ENCODE data around the gene ADTRP. TPM values are rescaled to one million over a fixed set of nuclear protein-coding genes. Genes with fewer than 3 reads are reported as not detected.

Gene ADTRP
- total RNA-seq, 3 donors from 2014 or later (not counting 1 experiment from before 2014, with no cell fraction given): 1.1 to 1.5 TPM; not detected in 1

GRCh38 chr6:11785774-11786579, 7.4 kb upstream of the ADTRP start:
- H3K27me3 ChIP-seq (ENCODE audit: control insufficient read depth, insufficient read depth, low read length): no peaks in the 10 kb centered on the region
- TF ChIP-seq, protein P1, sequence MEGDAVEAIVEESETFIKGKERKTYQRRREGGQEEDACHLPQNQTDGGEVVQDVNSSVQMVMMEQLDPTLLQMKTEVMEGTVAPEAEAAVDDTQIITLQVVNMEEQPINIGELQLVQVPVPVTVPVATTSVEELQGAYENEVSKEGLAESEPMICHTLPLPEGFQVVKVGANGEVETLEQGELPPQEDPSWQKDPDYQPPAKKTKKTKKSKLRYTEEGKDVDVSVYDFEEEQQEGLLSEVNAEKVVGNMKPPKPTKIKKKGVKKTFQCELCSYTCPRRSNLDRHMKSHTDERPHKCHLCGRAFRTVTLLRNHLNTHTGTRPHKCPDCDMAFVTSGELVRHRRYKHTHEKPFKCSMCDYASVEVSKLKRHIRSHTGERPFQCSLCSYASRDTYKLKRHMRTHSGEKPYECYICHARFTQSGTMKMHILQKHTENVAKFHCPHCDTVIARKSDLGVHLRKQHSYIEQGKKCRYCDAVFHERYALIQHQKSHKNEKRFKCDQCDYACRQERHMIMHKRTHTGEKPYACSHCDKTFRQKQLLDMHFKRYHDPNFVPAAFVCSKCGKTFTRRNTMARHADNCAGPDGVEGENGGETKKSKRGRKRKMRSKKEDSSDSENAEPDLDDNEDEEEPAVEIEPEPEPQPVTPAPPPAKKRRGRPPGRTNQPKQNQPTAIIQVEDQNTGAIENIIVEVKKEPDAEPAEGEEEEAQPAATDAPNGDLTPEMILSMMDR (IDR thresholded peaks at IDR 0.05): no peak
- no peaks in the 10 kb centered on the region for H3K9me3 ChIP-seq (ENCODE audit: control insufficient read depth, insufficient read depth, low read length)
- H3K27ac ChIP-seq (ENCODE audit: low read length): no peak overlapping the region
- H3K27ac Mint-ChIP-seq: no peak overlapping the region
- no peaks in the 10 kb centered on the region for H3K4me1 ChIP-seq (ENCODE audit: control insufficient read depth, insufficient read depth, low read length)
- H3K4me3 ChIP-seq (ENCODE audit: low read length): no peak overlapping the region
- H3K27me3 Mint-ChIP-seq (ENCODE audit: low read depth in 2 of 2): peaks cover 0 to 5% of the 10 kb centered on the region in 2 donors
- H3K36me3 ChIP-seq (ENCODE audit: control insufficient read depth, insufficient read depth, low read length): no peaks in the 10 kb centered on the region
- WGBS (ENCODE audit: insufficient coverage): 64% methylated on average over 14 of the region's 14 CpGs
- peak in 1 of 3 donors; percentile 48 for ATAC-seq
- no peaks in the 10 kb centered on the region for H3K4me1 Mint-ChIP-seq
- DNase-seq: peak in 1 of 2 donors; percentile 53
- no peaks in the 10 kb centered on the region for H3K36me3 Mint-ChIP-seq
- H3K9me3 Mint-ChIP-seq: no peaks in the 10 kb centered on the region
- intact Hi-C loops (cut with micrococcal nuclease): no loop called here
- H3K4me3 Mint-ChIP-seq: no peak overlapping the region

DNA sequence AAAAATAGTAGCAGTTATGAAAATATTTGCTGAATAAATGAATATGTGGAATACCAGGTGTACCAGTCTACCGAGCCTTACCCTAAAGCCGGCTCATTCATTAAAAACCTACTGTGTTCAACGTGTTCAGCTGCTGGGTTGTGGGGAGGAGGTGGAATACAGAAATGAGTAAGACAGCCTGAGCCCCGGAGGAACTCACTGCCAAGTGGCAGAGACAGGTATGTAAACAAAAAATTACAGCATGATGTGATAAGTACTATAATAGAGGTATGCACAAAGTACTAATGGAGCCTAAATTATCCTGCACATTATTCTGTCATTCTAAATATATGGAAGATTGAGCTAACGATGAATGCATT, 6.8 kb upstream of the ADTRP start:
- Histone ChIP-seq H3K36me3 (ENCODE audit: control insufficient read depth, insufficient read depth, low read length) (no peaks in the 10 kb centered on the region), H3K4me3 (ENCODE audit: low read length) (no peak overlapping the region), H3K9me3 (ENCODE audit: control insufficient read depth, insufficient read depth, low read length) (no peaks in the 10 kb centered on the region), H3K4me1 (ENCODE audit: control insufficient read depth, insufficient read depth, low read length) (no peaks in the 10 kb centered on the region), H3K27me3 (ENCODE audit: control insufficient read depth, insufficient read depth, low read length) (no peaks in the 10 kb centered on the region), H3K27ac (ENCODE audit: low read length) (no peak overlapping the region)
- H3K4me3 Mint-ChIP-seq: no peak overlapping the region
- H3K4me1 Mint-ChIP-seq: no peaks in the 10 kb centered on the region
- WGBS (ENCODE audit: insufficient coverage): 81% methylated on average over 5 of the region's 5 CpGs
- H3K9me3 Mint-ChIP-seq: no peaks in the 10 kb centered on the region
- no peaks in the 10 kb centered on the region for H3K36me3 Mint-ChIP-seq
- H3K27ac Mint-ChIP-seq: no peak overlapping the region
- ATAC-seq: no peak
- peak in 1 of 2 donors; percentile 24 for DNase-seq
- TF ChIP-seq, protein P1 (IDR thresholded peaks at IDR 0.05): no peak
- intact Hi-C loops (cut with micrococcal nuclease): no loop called here
- peaks cover 0 to 5% of the 10 kb centered on the region in 2 donors for H3K27me3 Mint-ChIP-seq (ENCODE audit: low read depth in 2 of 2)

- Mint-ChIP-seq H3K9me3 (no peaks in the 10 kb centered on the region), H3K4me3 (no peak overlapping the region), H3K27me3 (ENCODE audit: low read depth in 2 of 2) (peaks cover 0 to 5% of the 10 kb centered on the region in 2 donors), H3K36me3 (no peaks in the 10 kb centered on the region), H3K27ac (no peak overlapping the region), H3K4me1 (no peaks in the 10 kb centered on the region)
- Histone ChIP-seq H3K27me3 (ENCODE audit: control insufficient read depth, insufficient read depth, low read length) (no peaks in the 10 kb centered on the region), H3K9me3 (ENCODE audit: control insufficient read depth, insufficient read depth, low read length) (no peaks in the 10 kb centered on the region), H3K36me3 (ENCODE audit: control insufficient read depth, insufficient read depth, low read length) (no peaks in the 10 kb centered on the region), H3K4me1 (ENCODE audit: control insufficient read depth, insufficient read depth, low read length) (no peaks in the 10 kb centered on the region), H3K4me3 (ENCODE audit: low read length) (no peak overlapping the region), H3K27ac (ENCODE audit: low read length) (no peak overlapping the region)
- TF ChIP-seq, protein P1 (IDR thresholded peaks at IDR 0.05): no peak
- intact Hi-C loops (cut with micrococcal nuclease): no loop called here
- 93% methylated on average over 5 of the region's 7 CpGs for WGBS (ENCODE audit: insufficient coverage)
- ATAC-seq: no peak
- DNase-seq: no peak
Observed at GRCh38 chr6:11784341-11784740, 5.7 kb upstream of the ADTRP start.
